ENCODE data around the gene NTN1.

Gene NTN1

GRCh38 chr17:9116861-9117568 lies 95.7 kb downstream of the NTN1 start:
- peaks cover 8% of the 10 kb centered on the region for H3K4me1 ChIP-seq (ENCODE audit: control insufficient read depth, insufficient read depth, low read length)
- ChIA-PET CTCF (no interaction called here), POLR2A (no interaction called here)
- H3K36me3 ChIP-seq (ENCODE audit: control insufficient read depth in 2 of 2, insufficient read depth in 1 of 2, low read length in 2 of 2), result no peaks in the 10 kb centered on the region; a peak in 1 of 3 replicates
- no peak overlapping the region for H3K27ac ChIP-seq (ENCODE audit: extremely low read depth, low read depth, low read length)
- TF ChIP-seq PRDM4 (tag by site-specific recombination; IDR thresholded peaks at IDR 0.05) (no peak), ZNF416 (tag by site-specific recombination; IDR thresholded peaks at IDR 0.05) (no peak), ZNF184 (tag by site-specific recombination; IDR thresholded peaks at IDR 0.05) (no peak)
- no peaks in the 10 kb centered on the region for H3K9me3 ChIP-seq (ENCODE audit: control insufficient read depth, insufficient read depth, low read depth, low read length)
- no peak overlapping the region for H3K4me3 ChIP-seq (ENCODE audit: low read depth, low read length)

- CTCF ChIA-PET, result interaction anchor here (0.6 to 1.5 kb wide), 6 partner anchors 15 to 321 kb away, joined by 3 to 5 read pairs (median 4); no protein-coding TSS in a partner anchor
- Histone ChIP-seq H3K9me3 (ENCODE audit: control insufficient read depth, insufficient read depth, low read depth, low read length) (no peaks in the 10 kb centered on the region), H3K4me1 (ENCODE audit: control insufficient read depth, insufficient read depth, low read length) (peaks cover 6% of the 10 kb centered on the region; the same call in 1 of the 2 replicates), H3K36me3 (ENCODE audit: control insufficient read depth in 2 of 2, insufficient read depth in 1 of 2, low read length in 2 of 2) (no peaks in the 10 kb centered on the region; a peak in 1 of 3 replicates), H3K27ac (ENCODE audit: extremely low read depth, low read depth, low read length) (no peak overlapping the region), H3K4me3 (ENCODE audit: low read depth, low read length) (no peak overlapping the region)
- TF ChIP-seq PATZ1 (tag by site-specific recombination; IDR thresholded peaks at IDR 0.05) (peak; percentile 66), HIC1 (tag by site-specific recombination; IDR thresholded peaks at IDR 0.05) (no peak)
- POLR2A ChIA-PET, result no interaction called here
Observed at GRCh38 chr17:9120471-9120870, 99.2 kb downstream of the NTN1 start.

- TF ChIP-seq ZNF23 (tag by site-specific recombination; IDR thresholded peaks at IDR 0.05; ENCODE audit: borderline replicate concordance), result no peak
- no peak for TF ChIP-seq ZNF621 (tag by site-specific recombination; IDR thresholded peaks at IDR 0.05)
- no peak for TF ChIP-seq ELK4 (IDR thresholded peaks at IDR 0.05; ENCODE audit: borderline replicate concordance, low read depth, low read length)
- TF ChIP-seq ZNF521 (tag by site-specific recombination; IDR thresholded peaks at IDR 0.05), result no peak
- TF ChIP-seq ZNF416 (tag by site-specific recombination; IDR thresholded peaks at IDR 0.05), result no peak
- no peak for TF ChIP-seq GLIS1 (tag by site-specific recombination; IDR thresholded peaks at IDR 0.05)
- no peak for TF ChIP-seq ZXDB (tag by site-specific recombination; IDR thresholded peaks at IDR 0.05)
- no peak for TF ChIP-seq ZNF280D (tag by site-specific recombination; IDR thresholded peaks at IDR 0.05)
- no peak for TF ChIP-seq ZNF423 (tag by site-specific recombination; IDR thresholded peaks at IDR 0.05)
- no peak for TF ChIP-seq RBAK (tag by site-specific recombination; IDR thresholded peaks at IDR 0.05)
- no peak for TF ChIP-seq ZSCAN16 (tag by site-specific recombination; IDR thresholded peaks at IDR 0.05)
- no peak for TF ChIP-seq ZNF24 (tag by site-specific recombination; IDR thresholded peaks at IDR 0.05)
- no peak for TF ChIP-seq MYNN (tag by site-specific recombination; IDR thresholded peaks at IDR 0.05; ENCODE audit: borderline replicate concordance)
- TF ChIP-seq ZNF202 (tag by site-specific recombination; IDR thresholded peaks at IDR 0.05; ENCODE audit: borderline replicate concordance), result no peak
- no peak for TF ChIP-seq ZBTB1 (tag by site-specific recombination; IDR thresholded peaks at IDR 0.05)
- ChIA-PET POLR2A (no interaction called here), CTCF (interaction anchor here (0.6 to 1.5 kb wide), 8 partner anchors 10 to 322 kb away, joined by 3 to 5 read pairs (median 4); no protein-coding TSS in a partner anchor)
- Histone ChIP-seq H3K36me3 (ENCODE audit: control insufficient read depth in 2 of 2, insufficient read depth in 1 of 2, low read length in 2 of 2) (no peaks in the 10 kb centered on the region; a peak in 1 of 3 replicates), H3K4me1 (ENCODE audit: control insufficient read depth, insufficient read depth, low read length) (no peaks in the 10 kb centered on the region), H3K27ac (ENCODE audit: extremely low read depth, low read depth, low read length) (no peak overlapping the region), H3K9me3 (ENCODE audit: control insufficient read depth, insufficient read depth, low read depth, low read length) (no peaks in the 10 kb centered on the region), H3K4me3 (ENCODE audit: low read depth, low read length) (no peak overlapping the region)
Observed at GRCh38 chr17:9121186-9121820, 100.0 kb downstream of the NTN1 start.

Measured in HEK293 (cell line).